Stimulated activated CD4-positive, alpha-beta T cell treated with anti-CD3 and anti-CD28 coated beads, TNF-alpha, amount 100 ng/mL, for 4 hours (primary cell): ENCODE results near the gene FANK1.
"Not testable (repeated sequence)": the region's sequence is repeated elsewhere in the genome, so short reads cannot be mapped to it uniquely, and the experiment has no call there.

ENCODE experiments used
- DNase-seq, 3 experiments: peaks; one replicate each; pipeline ENCODE4 v3.0.0-alpha.2; 2020; ENCODE audit warnings: low read depth in 3 of 3

Gene FANK1

DNA sequence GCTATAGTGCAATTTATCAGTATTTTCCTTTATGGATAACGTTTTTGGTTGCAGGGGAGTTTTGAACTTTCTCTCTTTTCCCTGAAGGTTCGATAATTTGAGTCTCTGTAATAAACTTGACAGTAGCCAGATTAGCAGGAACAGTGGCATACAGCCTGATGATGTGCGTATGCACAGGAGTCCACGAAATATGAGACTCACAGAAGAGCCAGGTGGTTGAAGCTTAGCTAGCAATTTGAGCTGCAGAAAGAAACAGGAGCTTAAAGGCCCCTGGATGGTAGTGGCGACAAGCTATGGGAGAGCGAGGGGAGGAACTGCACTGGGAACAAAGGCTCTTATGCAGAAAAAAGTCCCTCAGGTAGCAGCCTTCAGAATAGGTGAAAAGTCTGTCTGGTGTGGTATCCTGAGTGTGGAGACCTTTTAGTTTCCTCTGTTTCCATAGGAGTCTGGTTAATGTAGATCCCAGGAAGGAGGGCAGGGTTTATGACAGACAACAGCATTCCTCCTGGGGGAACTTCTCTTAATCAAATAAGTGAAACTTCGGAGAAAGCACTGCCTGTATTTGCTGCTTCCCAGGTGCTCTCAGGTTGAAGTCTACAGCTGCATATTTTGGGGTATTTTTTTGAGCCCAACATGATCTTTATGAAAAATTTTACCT lies 32.7 kb downstream of the FANK1 start:
- no peak for DNase-seq

- no peak for DNase-seq
Observed at GRCh38 chr10:125929618-125930017, 33.3 kb downstream of the FANK1 start.

DNA sequence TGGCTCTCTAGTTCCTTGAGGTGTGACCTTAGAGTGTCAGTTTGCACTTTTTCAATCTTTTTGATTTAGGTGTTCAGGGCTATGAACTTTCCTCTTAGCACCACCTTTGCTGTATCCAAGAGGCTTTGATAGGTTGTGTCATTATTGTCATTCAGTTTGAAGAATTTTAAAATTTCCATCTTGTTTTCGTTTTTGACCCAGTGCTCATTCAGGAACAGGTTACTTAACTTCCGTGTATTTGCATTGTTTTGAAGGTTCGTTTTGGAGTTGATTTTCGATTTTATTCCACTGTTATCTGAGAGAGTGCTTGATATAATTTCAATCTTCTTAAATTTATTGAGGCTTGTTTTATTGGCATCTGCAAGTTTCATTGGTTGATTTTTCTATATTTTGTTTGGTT lies 37.3 kb downstream of the FANK1 start:
- DNase-seq: no peak

GRCh38 chr10:125936331-125936730 lies 40.0 kb downstream of the FANK1 start:
- DNase-seq: no peak

- no peak for DNase-seq
Observed at GRCh38 chr10:125940515-125940914, 44.2 kb downstream of the FANK1 start.

GRCh38 chr10:125951290-125951689 lies 54.9 kb downstream of the FANK1 start:
- DNase-seq: no peak

- DNase-seq: no peak
Observed at GRCh38 chr10:125953778-125954385, 57.5 kb downstream of the FANK1 start.

GRCh38 chr10:125955766-125956165 lies 59.4 kb downstream of the FANK1 start:
- DNase-seq: no peak

- no peak for DNase-seq
Observed at GRCh38 chr10:125961743-125962142, 65.4 kb downstream of the FANK1 start.

- no peak for DNase-seq
Observed at GRCh38 chr10:125962200-125962599, 65.8 kb downstream of the FANK1 start.

- DNase-seq: no peak
Observed at GRCh38 chr10:125964558-125964957, 68.2 kb downstream of the FANK1 start.

DNA sequence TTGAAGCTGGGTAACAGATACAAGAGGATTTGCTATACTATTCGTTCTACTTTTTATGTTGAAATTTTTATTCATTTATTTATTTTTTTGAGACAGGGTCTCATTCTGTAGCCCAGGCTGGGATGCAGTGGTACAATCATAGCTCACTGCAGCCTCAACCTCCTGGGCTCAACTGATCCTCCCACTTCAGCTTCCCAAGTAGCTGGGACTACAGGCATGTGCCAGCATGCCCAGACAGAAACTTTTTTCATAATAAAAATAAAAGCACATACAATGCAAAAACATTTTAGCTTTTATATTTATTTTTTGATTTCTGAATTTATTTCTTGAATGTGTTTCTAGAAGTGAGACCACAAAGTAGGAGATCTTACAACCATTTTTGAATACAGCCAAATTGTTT lies 71.2 kb downstream of the FANK1 start:
- DNase-seq: no peak

DNA sequence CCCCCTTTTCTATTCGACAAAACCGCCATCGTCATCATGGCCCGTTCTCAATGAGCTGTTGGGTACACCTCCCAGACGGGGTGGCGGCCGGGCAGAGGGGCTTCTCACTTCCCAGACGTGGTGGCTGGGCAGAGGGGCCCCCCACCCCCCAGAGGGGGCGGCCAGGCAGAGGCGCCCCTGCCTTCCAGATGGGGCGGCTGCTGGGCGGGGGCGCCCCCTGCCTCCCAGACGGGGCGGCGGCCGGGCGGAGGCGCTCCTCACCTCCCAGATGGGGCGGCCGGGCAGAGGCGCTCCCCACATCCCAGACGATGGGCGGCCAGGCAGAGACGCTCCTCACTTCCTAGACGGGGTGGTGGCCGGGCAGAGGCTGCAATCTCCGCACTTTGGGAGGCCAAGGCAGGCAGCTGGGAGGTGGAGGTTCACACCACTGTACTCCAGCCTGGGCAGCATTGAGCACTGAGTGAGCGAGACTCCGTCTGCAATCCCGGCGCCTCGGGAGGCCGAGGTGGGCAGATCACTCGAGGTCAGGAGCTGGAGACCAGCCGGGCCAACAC lies 73.8 kb downstream of the FANK1 start:
- DNase-seq: not testable (repeated sequence)

DNA sequence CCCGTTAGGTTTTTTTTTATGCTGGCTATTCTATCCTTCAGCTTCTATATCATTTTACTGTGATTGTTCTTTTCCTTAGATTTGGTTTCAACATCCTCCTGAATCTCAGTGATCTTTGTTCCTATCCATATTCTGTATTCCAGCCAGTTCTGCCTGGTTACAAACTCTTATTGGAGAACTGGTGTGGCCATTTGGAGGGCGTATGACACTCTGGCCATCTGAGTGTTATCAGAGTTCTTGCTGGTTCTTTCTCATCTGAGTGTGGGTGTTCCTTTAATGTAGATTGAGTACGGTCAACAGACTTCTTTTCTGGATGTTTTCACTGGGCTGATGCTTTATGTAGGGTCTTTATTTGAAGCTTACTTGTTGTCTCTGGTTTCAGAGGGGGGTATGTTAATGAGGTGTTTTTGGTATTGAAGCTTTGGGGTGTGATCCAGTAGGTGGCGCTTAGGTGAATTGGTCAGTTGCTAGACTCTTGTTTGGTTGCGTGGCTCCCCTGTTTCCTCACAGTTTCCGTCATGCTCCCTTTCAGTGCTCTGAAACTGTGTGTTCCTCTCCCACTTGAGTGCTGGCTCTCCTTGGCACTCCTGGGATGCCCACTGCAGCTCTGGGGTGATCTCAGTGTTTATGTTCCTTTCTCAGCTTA lies 80.7 kb downstream of the FANK1 start:
- no peak for DNase-seq

DNA sequence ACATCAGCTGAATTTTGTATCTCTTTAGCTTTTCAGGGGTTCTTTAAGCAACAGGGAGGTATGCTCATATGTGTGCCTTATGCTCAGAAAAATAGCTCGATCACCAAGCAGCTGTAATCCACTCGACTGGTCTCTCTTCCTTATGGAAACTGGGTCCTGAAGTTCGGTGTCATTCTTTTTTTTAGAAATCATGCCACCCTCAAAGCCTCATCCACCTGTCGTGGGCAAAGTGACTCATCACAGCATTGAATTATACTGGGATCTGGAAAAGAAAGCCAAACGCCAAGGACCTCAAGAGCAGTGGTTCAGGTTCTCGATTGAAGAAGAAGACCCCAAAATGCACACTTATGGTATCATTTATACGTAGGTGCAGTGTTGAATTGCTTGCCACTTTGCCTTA lies 83.6 kb downstream of the FANK1 start:
- no peak for DNase-seq

GRCh38 chr10:125980521-125981035 lies 84.2 kb downstream of the FANK1 start:
- no peak for DNase-seq

- peak in 1 of 3 experiments; percentile 3 for DNase-seq
Observed at GRCh38 chr10:125982260-125982948, 86.0 kb downstream of the FANK1 start.

DNA sequence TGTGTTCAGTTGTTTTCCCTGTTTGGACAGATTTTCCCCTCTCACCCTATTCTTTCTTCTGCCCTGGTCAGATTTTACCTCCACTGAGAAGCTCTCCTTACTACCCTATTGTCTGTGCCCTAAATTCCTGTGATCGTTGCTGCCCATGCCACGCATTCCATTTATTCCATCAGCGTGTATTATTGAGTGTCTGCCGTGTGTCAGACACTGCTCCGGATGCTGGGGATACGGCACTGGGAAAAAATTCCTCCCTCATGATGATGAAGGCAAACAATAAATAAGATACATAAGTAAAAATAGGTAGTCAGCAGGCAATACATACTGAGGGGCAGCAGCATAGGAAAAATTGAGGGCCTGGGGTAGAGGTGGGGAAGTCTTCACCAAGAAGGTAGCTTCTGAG lies 86.8 kb downstream of the FANK1 start:
- DNase-seq: no peak

GRCh38 chr10:125983656-125984055 lies 87.3 kb downstream of the FANK1 start:
- no peak for DNase-seq

DNA sequence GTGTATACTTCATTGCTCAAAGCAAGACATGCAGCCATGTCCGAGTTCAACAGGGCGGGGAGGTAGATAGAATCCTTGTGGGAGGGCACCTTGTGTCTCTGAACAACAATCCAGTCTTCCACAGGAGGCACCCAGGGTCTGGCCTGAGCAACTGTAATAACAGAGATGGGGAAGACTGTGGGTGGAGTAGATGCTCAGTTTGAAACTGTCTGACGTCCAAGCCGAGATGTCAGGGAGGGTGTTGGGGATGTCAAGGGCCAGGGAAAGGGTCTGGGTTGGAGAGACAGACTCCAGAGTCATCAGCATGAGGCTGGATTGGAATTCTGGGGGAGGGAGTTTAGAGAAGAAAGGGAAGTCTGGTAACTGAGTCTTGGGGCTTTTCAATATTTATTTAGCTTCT lies 88.0 kb downstream of the FANK1 start:
- DNase-seq: no peak

DNA sequence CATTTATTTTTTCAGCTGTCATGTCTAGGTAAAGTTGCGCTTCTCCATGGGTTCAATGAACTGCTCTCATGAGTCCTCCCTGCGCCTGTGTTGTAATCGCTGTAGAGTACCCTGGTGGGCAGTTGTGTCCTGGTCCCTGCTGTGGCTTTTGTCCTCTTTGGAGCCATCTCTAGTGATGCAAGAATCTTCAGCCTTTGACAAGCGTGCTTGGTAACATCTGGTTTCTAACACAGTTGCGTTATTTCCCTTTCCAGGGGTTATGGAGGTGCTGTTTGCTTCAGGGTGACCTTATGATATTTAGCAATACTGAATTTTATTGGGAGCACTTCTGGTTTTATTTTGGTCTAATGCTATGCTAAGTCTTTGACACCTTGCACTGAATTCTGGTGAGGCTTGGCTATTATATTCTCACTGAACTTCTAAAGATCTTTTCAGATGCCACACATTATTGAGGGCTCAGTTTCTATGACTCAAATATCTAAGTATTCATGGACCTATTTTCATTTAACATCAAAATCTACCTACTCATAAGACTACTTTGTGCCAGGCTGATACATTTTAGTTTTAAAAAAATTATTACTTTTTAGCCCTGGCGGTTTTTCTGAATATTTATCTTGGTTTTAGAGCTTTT lies 88.6 kb downstream of the FANK1 start:
- no peak for DNase-seq
